GM10266 (cell line): ENCODE results near the gene OXNAD1.

Experiments used
- DNase-seq: peaks from one replicate; pipeline ENCODE4 v3.0.0; 2012; ENCODE audit errors: extremely low spot score
- TF ChIP-seq, protein P1 (sequence below): IDR thresholded peaks from 2 replicates; pipeline ENCODE4 v1.5.1; 2012; ENCODE audit warnings: mild to moderate bottlenecking, low read depth; ENCODE audit not compliant: control insufficient read depth, insufficient read depth; ENCODE audit errors: missing control alignments

OXNAD1 gene

DNA sequence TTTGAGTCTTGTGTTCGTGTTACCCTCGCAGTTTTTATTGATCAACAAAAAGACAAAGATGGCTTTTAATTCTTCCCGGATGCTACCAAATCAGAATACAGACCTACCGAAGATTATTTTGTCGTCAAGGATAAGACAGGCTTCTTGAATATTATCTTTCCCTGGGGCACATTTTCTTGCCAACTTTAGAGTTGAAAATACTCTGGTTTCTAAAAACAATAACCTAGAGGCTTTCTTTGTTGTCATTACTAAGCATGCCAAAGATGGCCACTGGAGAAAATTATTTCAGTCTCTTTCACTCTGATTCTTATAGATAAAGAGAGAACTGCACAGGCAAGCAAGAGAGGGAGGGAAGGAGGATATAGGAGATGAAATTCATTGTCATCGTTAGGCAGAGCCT lies 33.9 kb downstream of the OXNAD1 start:
- TF ChIP-seq, protein P1, sequence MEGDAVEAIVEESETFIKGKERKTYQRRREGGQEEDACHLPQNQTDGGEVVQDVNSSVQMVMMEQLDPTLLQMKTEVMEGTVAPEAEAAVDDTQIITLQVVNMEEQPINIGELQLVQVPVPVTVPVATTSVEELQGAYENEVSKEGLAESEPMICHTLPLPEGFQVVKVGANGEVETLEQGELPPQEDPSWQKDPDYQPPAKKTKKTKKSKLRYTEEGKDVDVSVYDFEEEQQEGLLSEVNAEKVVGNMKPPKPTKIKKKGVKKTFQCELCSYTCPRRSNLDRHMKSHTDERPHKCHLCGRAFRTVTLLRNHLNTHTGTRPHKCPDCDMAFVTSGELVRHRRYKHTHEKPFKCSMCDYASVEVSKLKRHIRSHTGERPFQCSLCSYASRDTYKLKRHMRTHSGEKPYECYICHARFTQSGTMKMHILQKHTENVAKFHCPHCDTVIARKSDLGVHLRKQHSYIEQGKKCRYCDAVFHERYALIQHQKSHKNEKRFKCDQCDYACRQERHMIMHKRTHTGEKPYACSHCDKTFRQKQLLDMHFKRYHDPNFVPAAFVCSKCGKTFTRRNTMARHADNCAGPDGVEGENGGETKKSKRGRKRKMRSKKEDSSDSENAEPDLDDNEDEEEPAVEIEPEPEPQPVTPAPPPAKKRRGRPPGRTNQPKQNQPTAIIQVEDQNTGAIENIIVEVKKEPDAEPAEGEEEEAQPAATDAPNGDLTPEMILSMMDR: no peak
- DNase-seq: no peak

DNA sequence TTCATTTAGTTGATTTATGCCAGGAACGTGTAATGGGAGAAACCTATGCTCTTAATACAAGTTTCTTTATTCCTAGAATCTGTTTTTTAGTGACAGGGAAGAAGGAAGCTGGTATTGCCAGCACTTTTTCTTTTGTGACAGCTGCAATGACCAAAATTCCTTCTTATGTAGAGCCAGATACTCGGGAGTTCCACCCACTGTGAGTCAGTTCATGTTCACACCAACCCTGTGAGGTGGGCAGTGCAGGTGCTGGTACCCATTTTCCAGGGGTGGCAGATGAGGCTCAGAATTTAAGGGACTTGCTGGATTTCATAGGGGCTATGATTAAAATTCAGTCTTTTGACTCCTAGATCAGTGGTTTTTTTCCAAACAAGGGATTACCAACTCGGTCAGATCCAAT lies 34.7 kb downstream of the OXNAD1 start:
- TF ChIP-seq, protein P1: no peak
- DNase-seq: no peak

DNA sequence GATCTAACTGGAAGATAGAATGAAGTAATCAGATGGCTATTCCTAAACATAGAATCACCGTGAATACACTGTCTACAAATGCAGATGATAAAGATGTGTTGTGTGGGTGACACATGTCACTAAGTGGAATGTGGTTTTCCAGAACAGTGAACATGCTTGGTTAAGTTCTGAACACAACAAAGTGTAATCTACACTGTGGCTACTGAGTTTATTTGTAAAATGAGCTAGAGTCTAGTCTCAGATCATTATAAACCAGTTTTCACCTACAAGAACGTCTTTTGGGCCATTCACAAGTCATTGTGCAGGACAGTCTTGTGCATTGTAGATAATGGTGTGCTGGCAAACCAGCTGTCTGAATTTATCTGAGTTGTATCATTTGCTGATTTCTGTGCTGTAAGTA lies 35.3 kb downstream of the OXNAD1 start:
- TF ChIP-seq, protein P1: no peak
- no peak for DNase-seq

DNA sequence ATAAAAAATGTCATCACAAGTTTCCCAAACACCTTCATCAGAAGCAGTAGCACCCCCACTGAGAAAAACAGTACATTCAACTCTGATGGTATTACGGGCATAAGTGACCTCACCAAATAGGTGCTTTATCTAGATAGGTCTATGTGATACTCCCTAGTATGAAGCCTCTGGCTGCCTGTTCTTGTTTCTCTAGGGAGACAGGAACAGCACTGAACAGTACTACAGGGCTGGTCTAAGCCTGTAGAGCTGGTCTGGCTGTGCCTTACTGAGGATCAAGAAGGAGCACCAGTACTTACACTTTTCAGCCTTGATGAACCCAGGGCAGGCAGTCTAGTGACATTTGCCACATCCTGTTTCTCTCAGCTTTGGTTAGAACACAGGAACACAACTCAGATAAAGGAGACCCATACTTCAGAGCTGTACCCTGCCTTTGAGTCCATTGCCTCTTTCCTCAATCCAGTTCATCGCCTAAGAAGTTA lies 35.9 kb downstream of the OXNAD1 start:
- TF ChIP-seq, protein P1: no peak
- peak; percentile 21 for DNase-seq

DNA sequence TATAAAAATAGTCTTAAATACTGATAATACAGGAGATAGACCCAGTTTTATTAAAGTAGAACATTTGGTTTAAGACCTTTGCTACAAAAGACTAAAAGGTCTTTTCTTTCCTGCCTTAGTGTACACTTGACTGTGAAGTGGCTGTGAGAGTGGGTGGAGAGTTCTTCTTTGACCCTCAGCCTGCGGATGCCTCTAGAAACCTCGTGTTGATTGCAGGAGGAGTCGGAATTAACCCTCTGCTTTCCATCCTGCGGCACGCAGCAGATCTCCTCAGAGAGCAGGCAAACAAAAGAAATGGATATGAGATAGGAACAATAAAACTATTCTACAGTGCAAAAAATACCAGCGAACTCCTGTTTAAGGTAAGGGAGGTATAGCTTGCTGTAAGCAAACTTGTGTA lies 36.5 kb downstream of the OXNAD1 start:
- TF ChIP-seq, protein P1: no peak
- DNase-seq: no peak

DNA sequence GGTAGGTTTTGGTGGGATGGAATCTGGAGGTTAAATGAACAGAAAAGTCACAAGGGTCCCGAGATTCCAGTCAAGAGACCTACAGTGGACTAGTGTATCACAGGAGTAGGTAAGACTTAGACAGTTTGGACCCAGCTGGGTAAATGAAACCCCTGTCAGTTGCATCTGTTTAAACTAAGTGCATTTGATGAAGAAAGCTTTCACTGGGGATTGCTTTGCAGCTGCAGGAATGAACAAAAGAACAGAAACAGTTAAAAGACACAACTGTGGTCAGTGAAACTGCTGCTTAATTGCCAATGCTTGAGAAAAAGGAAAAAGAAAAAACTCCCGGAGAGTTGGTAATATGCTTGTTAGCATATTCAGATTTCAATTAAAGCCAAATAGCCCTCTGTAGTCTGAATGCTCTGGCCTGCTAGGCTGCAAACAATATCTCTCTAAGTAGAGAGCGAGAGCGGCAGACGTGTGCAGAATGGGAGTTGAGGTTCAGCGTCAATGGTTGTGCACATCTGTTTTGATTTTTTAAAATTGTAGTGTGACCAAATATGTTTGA lies 37.1 kb downstream of the OXNAD1 start:
- TF ChIP-seq, protein P1: no peak
- DNase-seq: no peak

DNA sequence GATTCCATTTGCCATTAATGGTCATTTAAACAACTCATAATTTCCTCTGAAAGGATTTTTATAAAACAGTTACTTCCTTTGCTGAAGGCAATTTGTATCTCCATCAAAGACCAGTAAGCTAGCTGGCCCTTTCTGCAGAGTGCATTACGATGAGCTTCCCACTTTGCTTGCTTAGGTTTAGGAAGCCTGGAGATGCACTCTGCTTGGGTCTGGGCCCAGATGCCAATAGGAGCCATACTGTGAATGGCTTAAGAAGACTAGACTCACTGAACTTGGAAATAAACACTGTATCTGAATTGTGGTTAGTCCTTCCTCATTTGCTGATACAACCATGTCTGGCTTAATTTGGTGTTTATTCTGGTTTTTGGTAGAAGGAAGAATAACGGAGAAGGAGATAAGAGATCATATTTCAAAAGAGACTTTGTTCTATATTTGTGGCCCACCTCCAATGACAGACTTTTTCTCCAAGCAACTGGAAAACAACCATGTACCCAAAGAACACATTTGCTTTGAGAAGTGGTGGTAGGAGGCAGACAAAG lies 38.1 kb downstream of the OXNAD1 start:
- TF ChIP-seq, protein P1: no peak
- DNase-seq: no peak
